SK-N-SH treated with all-trans-retinoic acid at 6 μM for 48 hours (cell line): ENCODE results near the gene LIPK.

Source experiments
- RARB ChIP-seq: fragments of 250-450 bp; sonication (Bioruptor Pico); IDR thresholded peaks from 2 replicates; pipeline ENCODE4 v1.8.0; 2021; ENCODE audit warnings: mild to moderate bottlenecking, moderate library complexity
- SNAI2 ChIP-seq: fragments of 250-450 bp; sonication (Bioruptor Pico); IDR thresholded peaks from 2 replicates; pipeline ENCODE4 v1.5.0; 2020; ENCODE audit warnings: mild to moderate bottlenecking, moderate library complexity
- TCF4 ChIP-seq: fragments of 250-450 bp; sonication (Bioruptor Pico); IDR thresholded peaks from 2 replicates; pipeline ENCODE4 v1.8.0; 2021; ENCODE audit warnings: mild to moderate bottlenecking, moderate library complexity, borderline replicate concordance
- TF ChIP-seq, protein P1 (sequence below): fragments of 250-450 bp; sonication (Bioruptor Pico); IDR thresholded peaks from 2 replicates; pipeline ENCODE4 v1.5.1; 2020; ENCODE audit warnings: low read depth, mild to moderate bottlenecking, moderate library complexity
- TF ChIP-seq, protein P2 (sequence below): fragments of 250-450 bp; sonication (Bioruptor Pico); IDR thresholded peaks from 2 replicates; pipeline ENCODE4 v1.5.1; 2021; ENCODE audit warnings: mild to moderate bottlenecking, moderate library complexity

DNA sequence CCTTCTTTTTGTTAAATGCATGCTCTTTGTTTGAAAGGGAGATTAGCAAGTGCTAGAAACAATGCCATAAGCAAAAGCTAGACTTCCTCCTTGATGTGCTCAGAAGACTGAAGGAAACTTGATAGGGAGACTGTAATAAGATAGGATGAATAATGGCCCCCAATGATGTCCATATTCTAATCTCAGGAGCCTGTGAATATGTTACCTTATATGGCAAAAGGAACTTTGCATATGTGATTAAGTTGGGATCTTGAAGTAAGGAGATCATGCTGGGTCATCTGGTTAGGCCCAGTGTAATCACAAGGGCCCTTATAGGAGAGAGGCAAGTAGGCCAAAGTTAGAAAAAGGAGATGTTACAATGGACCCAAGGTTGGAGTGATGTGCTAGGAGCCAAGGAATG, 82.9 kb downstream of the LIPK start:
- TF ChIP-seq, protein P1, sequence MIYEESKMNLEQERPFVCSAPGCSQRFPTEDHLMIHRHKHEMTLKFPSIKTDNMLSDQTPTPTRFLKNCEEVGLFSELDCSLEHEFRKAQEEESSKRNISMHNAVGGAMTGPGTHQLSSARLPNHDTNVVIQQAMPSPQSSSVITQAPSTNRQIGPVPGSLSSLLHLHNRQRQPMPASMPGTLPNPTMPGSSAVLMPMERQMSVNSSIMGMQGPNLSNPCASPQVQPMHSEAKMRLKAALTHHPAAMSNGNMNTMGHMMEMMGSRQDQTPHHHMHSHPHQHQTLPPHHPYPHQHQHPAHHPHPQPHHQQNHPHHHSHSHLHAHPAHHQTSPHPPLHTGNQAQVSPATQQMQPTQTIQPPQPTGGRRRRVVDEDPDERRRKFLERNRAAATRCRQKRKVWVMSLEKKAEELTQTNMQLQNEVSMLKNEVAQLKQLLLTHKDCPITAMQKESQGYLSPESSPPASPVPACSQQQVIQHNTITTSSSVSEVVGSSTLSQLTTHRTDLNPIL (CRISPR knock-in tag) = no peak
- TF ChIP-seq TCF4 (CRISPR knock-in tag) = no peak
- TF ChIP-seq, protein P2, sequence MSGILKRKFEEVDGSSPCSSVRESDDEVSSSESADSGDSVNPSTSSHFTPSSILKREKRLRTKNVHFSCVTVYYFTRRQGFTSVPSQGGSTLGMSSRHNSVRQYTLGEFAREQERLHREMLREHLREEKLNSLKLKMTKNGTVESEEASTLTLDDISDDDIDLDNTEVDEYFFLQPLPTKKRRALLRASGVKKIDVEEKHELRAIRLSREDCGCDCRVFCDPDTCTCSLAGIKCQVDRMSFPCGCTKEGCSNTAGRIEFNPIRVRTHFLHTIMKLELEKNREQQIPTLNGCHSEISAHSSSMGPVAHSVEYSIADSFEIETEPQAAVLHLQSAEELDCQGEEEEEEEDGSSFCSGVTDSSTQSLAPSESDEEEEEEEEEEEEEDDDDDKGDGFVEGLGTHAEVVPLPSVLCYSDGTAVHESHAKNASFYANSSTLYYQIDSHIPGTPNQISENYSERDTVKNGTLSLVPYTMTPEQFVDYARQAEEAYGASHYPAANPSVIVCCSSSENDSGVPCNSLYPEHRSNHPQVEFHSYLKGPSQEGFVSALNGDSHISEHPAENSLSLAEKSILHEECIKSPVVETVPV (CRISPR knock-in tag) = no peak
- no peak for TF ChIP-seq RARB (CRISPR knock-in tag)
- TF ChIP-seq SNAI2 (CRISPR knock-in tag) = no peak
